Stimulated activated CD4-positive, alpha-beta T cell treated with anti-CD3 and anti-CD28 coated beads, Interleukin-1b, Interleukin-23, amount 100 ng/mL, for 48 hours (primary cell): Measurements from ENCODE around the gene PIWIL1.

Source experiments
- DNase-seq: peaks from one replicate; pipeline ENCODE4 v3.0.0-alpha.2; 2020

Gene PIWIL1

GRCh38 chr12:130337488-130338303 lies at the start of gene PIWIL1:
PIWIL1 (plus strand) TSS chr12:130337887; CDS start chr12:130342592, 4,705 bp downstream.
- DNase-seq: no peak

- DNase-seq: no peak
Measured at GRCh38 chr12:130288206-130288605, 49.5 kb upstream of the PIWIL1 start.

GRCh38 chr12:130288691-130289090 lies 49.0 kb upstream of the PIWIL1 start:
- no peak for DNase-seq

GRCh38 chr12:130290114-130290513 lies 47.6 kb upstream of the PIWIL1 start:
- no peak for DNase-seq

- no peak for DNase-seq
Measured at GRCh38 chr12:130298322-130299021, 39.2 kb upstream of the PIWIL1 start.

- DNase-seq: no peak
Measured at GRCh38 chr12:130299574-130299973, 38.1 kb upstream of the PIWIL1 start.

- DNase-seq: no peak
Measured at GRCh38 chr12:130300090-130300489, 37.6 kb upstream of the PIWIL1 start.

- DNase-seq: no peak
Measured at GRCh38 chr12:130300737-130301535, 36.8 kb upstream of the PIWIL1 start.

- no peak for DNase-seq
Measured at GRCh38 chr12:130301559-130301958, 36.1 kb upstream of the PIWIL1 start.

- no peak for DNase-seq
Measured at GRCh38 chr12:130303781-130304180, 33.9 kb upstream of the PIWIL1 start.

GRCh38 chr12:130307859-130308258 lies 29.8 kb upstream of the PIWIL1 start:
- DNase-seq: no peak

GRCh38 chr12:130308393-130308792 lies 29.3 kb upstream of the PIWIL1 start:
- DNase-seq: no peak

GRCh38 chr12:130316251-130316650 lies 21.4 kb upstream of the PIWIL1 start:
- no peak for DNase-seq

GRCh38 chr12:130320536-130320935 lies 17.2 kb upstream of the PIWIL1 start:
- no peak for DNase-seq

- DNase-seq: no peak
Measured at GRCh38 chr12:130322263-130322662, 15.4 kb upstream of the PIWIL1 start.

GRCh38 chr12:130330685-130331084 lies 7.0 kb upstream of the PIWIL1 start:
- DNase-seq: no peak

GRCh38 chr12:130331146-130331545 lies 6.5 kb upstream of the PIWIL1 start:
- DNase-seq: no peak

- no peak for DNase-seq
Measured at GRCh38 chr12:130333341-130333740, 4.3 kb upstream of the PIWIL1 start.

- no peak for DNase-seq
Measured at GRCh38 chr12:130334399-130334798, 3.3 kb upstream of the PIWIL1 start.

- no peak for DNase-seq
Measured at GRCh38 chr12:130334937-130335336, 2.8 kb upstream of the PIWIL1 start.

- DNase-seq: no peak
Measured at GRCh38 chr12:130335517-130336392, 1.9 kb upstream of the PIWIL1 start.

GRCh38 chr12:130336723-130337487 lies 782 bp upstream of the PIWIL1 start:
- DNase-seq: no peak
